ENCODE results near the gene COLGALT1. TPM values are rescaled to one million over a fixed set of nuclear protein-coding genes. Genes with fewer than 3 reads are reported as not detected.
"Not testable (repeated sequence)": the region's sequence is repeated elsewhere in the genome, so short reads cannot be mapped to it uniquely, and the experiment has no call there.

Gene COLGALT1
- total and polyA plus RNA-seq, 2 of the 8 experiments (the other 6 are each of a cell fraction or from before 2014, with no cell fraction given) = 44.7 to 58.1 TPM

DNA sequence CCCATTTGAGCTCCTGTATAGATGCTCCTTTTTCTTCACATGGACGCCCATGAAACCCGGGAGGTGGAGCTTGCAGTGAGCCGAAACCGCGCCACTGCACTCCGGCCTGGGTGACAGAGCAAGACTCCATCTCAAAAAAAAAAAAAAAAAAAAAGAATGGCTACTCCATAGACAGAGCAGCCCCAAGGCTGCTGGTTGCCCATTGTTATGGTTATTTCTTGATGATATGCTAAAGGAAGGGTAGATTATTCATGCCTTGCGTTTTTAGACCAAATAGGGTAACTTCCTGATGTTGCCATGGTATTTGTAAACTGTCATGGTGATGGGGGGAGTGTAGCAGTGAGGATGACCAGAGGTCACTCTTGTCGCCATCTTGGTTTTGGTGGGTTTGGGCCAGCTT is 42.6 kb downstream of the COLGALT1 start:
- POLR2A ChIA-PET (ENCODE audit: partially characterized antibody) = interaction anchor here (1.2 to 1.3 kb wide), 2 partner anchors 9 to 18 kb away, joined by 3 read pairs; no protein-coding TSS in a partner anchor
- not testable (repeated sequence) for H3K27ac ChIP-seq (ENCODE audit: low read depth, low read length); H3K4me3 ChIP-seq (ENCODE audit: extremely low read depth in 1 of 4, insufficient read depth in 2 of 4, low read depth in 3 of 4, low read length in 4 of 4); H2BK15ac ChIP-seq (ENCODE audit: low read length); H3K4ac ChIP-seq (replicated peaks; ENCODE audit: insufficient read length, low read depth, low read length); H3K36me3 ChIP-seq (ENCODE audit: control insufficient read depth in 2 of 4, insufficient read depth in 4 of 4, low read length in 3 of 4); H2BK5ac ChIP-seq (ENCODE audit: low read depth, low read length); H2BK20ac ChIP-seq (ENCODE audit: low read length); H4K20me1 ChIP-seq (replicated peaks in 1 of 2; ENCODE audit: control insufficient read depth in 1 of 2, insufficient read depth in 2 of 2, low read length in 2 of 2); H3K4me2 ChIP-seq (ENCODE audit: insufficient read depth in 1 of 2, low read depth in 2 of 2, low read length in 2 of 2); DNase-seq (ENCODE audit: low read depth in 1 of 2, low spot score in 2 of 2); H3K23ac ChIP-seq (ENCODE audit: insufficient read length); H3K9ac ChIP-seq (replicated peaks in 1 of 4; ENCODE audit: extremely low read depth in 1 of 4, low read depth in 3 of 4, low read length in 3 of 4); H3K79me2 ChIP-seq (ENCODE audit: control insufficient read depth in 1 of 2, insufficient read depth in 2 of 2, low read length in 2 of 2); H4K91ac ChIP-seq (replicated peaks; ENCODE audit: insufficient read length, low read length); H3K9me3 ChIP-seq (ENCODE audit: insufficient read depth in 2 of 2, low read depth in 1 of 2, low read length in 1 of 2); H4K5ac ChIP-seq (ENCODE audit: insufficient read length, low read depth, low read length); H2AFZ ChIP-seq (ENCODE audit: low read length); H2BK120ac ChIP-seq (replicated peaks; ENCODE audit: low read depth, low read length); H4K8ac ChIP-seq (ENCODE audit: extremely low read depth, insufficient read depth, low read length); H3K56ac ChIP-seq (replicated peaks; ENCODE audit: insufficient read length, low read depth, low read length); H3K27me3 ChIP-seq (replicated peaks in 1 of 4; ENCODE audit: control insufficient read depth in 3 of 4, extremely low read depth in 1 of 4, insufficient read depth in 3 of 4, low read length in 3 of 4); H2AK5ac ChIP-seq (ENCODE audit: low read depth, low read length); H2BK12ac ChIP-seq (ENCODE audit: low read depth, low read length); H3K14ac ChIP-seq (ENCODE audit: insufficient read length); H3K23me2 ChIP-seq (ENCODE audit: low read depth, low read length); FAIRE-seq; H3K79me1 ChIP-seq (ENCODE audit: low read depth, low read length); H3K18ac ChIP-seq (ENCODE audit: extremely low read depth, low read length)
- CTCF ChIA-PET (ENCODE audit: partially characterized antibody) = interaction anchor here (1.6 kb wide), 1 partner anchor 157 kb away, joined by 4 read pairs; no protein-coding TSS in a partner anchor
- 84% methylated on average over 8 of the region's 8 CpGs; no CpG with 5 or more reads in 1 of the 2 experiments for WGBS, 2 experiments (ENCODE audit: extremely low coverage in 1 of 2, insufficient coverage in 1 of 2, insufficient read length in 1 of 2, insufficient replicate concordance in 2 of 2, low coverage in 1 of 2, low lambda C conversion rate in 2 of 2, missing lambda C conversion rate in 1 of 2)
- peak; percentile 68; the same call in 1 of the 2 replicates for TF ChIP-seq YY1 (IDR thresholded peaks at IDR 0.05; ENCODE audit: low read depth, low read length)
- peak; percentile 30; the same call in 1 of the 2 replicates for TF ChIP-seq SRF (IDR thresholded peaks at IDR 0.05; ENCODE audit: low read depth, low read length)
- peaks cover 5 to 14% (median 6%) of the 10 kb centered on the region in 4 experiments; a peak in 6 of 7 replicates for H3K4me1 ChIP-seq (replicated peaks in 1 of 4; ENCODE audit: control insufficient read depth in 3 of 4, insufficient read depth in 4 of 4, low read length in 3 of 4)
